GM04504 (cell line): ENCODE measurements around the gene GPC6.
A peak's percentile ranks its signal among the peaks of the same experiment; 100 is the strongest.

Source experiments
- DNase-seq: peaks from one replicate; pipeline ENCODE4 v3.0.0-alpha.2; 2012; ENCODE audit warnings: low read depth

GPC6 gene

DNA sequence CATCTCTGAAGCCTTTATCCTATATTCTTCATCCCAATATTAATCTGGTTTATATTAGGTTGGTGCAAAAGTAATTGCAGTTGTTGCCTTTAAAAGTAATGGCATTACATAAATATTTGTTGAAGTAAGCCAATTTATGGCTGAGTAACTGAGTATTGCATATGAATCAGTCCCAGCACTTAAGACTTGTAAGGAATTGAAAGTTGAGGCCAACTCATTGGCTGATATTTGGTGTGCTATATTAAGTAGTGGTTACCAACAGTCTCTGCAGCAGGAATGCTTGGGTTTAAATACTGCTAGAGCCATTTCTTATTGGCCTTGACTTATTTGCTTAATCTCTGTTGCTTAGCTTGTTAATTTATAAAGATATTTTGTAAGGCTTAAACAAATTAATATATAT is 460.7 kb downstream of the GPC6 start:
- no peak for DNase-seq

DNA sequence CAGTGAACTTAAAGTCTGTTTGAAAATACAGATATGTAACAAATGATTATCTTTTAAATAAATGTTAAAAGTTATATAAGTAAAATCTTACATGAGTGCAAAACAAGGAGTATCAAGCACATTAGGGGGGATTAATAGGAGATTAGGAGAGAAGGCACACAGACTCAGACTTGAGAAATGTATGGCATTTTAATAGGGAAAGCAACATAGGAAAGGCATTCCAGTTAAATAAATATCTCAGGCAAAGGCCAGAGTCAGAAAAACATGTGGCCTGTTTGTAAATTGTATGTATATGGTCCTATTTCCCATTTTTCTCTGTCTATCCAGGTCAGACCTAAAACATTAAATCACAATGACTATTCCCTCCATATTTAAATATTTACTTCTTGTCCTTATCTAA is 462.7 kb downstream of the GPC6 start:
- DNase-seq, result no peak

DNA sequence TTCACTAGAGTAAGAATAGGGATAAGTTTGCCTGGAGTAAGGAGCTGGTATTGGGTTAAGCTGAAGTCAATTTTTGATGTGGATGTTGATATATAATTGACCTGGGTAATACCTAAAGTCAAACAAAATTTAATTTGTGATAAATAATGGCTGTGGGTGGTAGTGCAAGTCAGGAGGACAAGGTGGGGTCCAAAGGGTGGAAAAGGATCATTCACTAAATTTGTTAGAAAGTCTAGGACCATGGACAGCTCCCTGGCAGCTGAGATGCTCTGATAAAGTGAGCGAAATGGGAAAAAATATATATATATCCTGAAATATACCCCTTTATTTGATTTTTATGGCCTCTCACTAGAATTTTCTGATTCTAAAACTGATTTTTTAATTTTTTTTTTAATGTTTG is 463.5 kb downstream of the GPC6 start:
- DNase-seq, result no peak

DNA sequence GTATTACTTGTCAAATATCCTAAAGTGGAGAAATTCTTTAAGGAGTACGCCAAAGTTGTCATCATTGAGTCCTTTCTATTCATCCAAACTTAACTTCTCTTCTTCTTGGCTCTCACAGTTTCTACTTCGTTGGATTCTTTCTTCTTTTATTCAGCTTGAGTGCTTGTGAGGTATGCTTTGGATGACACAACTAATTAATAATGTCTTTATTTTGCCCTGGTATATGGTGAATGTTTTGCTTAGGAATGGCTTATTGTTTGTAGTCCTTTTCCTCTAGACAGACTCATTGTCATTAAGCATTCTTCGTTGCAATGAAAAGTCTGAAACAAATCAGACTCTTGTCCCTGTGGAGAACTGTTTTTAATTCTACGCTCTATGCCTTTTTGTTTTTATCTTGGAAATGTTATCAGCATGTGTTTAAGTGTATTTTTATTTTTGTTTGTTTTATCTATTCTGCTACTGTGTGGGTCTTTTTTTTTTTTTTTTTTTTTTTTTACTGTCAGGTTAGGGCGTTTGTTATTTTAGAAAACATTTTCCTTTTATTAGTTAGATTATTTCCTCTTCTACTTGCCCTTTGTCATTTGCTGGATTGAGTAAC is 471.5 kb downstream of the GPC6 start:
- DNase-seq, result no peak

DNA sequence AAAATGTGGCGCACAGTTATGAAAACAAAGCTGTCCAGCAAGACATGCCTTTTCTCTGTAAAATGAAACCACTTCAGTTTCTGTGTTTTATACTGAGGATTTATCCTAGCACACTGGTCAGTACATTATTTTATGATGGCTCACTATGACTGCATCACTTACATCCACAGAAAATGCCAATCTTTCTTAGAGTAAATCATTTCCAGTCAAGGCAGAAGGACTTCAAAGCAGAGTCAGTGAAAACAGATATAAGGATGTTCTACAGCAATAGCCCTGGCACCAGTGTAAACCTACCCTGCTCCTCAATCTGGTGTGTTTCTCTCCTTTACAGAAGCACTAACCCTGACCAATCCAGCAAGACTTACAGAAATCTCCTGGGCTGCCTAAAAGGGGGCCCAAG is 473.5 kb downstream of the GPC6 start:
- DNase-seq, result no peak

DNA sequence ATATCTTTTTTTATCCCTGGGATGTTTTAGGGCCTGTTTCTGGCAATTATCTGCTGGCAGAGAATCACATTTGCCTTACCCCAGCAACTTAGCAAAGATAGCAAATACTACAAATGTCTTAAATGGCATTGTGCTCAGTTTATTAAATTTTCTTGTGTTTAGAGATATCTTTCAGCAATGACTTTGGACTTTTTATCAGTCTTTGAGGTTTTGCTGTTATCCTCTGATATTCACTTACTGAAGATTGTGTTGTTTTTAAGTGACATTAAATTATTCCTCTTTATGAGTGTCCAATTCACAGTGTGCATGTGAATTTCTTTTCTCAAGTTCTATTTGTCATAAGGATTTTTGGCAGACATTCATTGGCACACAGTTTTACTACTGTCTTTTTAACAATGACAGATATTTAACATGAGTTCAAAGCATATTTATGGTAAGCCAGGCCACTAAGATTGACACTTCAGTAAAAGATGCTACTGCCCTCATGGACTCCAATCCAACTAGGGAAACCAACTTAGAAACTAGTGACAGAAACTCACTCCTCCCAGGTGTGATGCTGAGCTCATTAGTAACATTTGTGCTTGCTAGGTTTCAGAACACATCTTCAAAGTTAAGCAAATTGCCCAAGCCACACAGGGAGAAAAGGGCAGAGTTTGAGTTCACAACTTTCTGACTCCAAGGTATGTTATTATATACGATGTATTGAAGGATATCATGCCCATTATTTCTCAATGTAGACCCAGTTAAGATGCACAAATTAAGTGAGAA is 481.9 kb downstream of the GPC6 start:
- no peak for DNase-seq

DNA sequence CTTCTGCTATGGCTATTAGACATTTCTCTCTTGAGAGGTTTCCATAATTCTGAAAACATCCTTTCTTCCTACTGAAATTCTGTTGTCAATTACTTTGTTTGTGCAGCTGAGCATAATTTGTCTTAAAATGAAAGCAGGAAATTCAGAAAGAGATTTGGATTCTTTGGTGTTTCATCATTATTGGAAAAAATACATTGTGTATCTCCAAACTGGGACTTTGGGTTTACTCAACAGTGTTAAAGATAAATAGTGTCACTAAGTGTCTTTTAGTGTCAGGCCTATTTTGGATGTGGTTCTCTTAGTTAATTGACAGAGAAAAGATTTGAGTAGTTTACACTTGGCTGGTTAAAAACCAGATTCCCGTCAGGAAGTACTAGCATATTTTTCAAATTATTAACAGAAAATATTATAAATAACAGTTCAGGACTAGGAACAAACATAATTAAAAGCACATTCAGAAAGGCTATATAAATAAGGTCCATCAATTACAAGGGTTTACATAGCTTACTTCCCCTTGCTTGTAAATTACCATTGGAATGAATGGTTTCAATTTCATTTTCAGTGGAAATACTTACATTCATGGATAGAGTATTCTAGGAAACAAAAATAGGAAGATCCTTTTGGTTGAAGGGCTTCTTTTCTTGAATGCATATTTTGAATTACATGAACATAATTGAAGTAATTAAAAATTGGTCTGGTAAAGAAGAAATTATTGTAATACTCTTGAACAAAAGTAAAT is 483.1 kb downstream of the GPC6 start:
- no peak for DNase-seq

DNA sequence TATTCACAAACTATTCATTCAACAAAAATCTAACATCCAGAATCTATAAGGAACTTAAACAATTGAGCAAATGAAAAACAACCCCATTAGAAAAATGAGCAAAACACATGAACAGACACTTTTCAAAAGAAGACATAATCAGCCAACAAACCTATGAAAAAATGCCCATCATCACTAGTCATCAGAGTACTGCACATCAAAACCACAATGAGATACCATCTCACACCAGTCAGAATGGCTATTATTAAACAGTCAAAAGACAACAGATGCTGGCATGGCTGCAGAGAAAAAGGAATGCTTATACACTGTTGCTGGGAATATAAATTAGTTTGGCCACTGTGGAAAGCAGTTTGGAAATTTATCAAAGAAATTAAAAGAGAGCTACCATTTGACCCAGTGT is 487.6 kb downstream of the GPC6 start:
- no peak for DNase-seq

DNA sequence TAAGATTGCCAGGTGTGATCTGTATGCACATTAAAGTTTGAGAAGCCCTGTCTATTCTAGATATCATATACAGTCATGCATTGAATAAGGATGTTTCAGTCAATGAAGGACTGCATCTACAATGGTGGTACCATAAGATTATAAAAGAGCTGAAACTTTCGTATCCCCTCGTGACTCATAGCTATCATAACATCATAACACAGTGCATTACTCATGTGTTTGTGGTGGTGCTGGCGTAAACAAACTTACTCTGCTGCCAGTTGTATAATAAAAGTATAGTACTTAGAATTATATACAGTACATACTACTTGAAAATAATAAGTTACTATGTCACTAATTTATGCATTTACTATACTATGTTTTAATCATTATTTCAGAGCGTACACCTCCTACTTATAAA is 489.3 kb downstream of the GPC6 start:
- DNase-seq, result no peak

DNA sequence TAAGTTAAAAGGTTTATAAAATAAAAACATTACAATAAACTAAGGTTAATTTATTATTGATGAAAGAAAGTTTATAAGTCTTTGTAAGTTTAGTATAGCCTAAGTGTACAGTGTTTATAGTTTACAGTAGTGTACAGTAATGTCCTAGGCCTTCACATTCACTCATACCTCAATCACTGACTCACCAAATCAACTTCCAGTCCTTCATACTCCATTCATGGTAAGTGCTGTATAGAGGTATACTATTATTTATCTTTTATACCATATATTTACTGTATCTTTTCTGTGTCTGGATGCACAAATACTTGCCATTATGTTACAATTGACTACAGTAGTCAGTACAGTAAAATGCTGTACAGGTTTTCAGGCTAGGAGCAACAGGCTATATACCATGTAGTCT is 490.0 kb downstream of the GPC6 start:
- DNase-seq, result no peak

DNA sequence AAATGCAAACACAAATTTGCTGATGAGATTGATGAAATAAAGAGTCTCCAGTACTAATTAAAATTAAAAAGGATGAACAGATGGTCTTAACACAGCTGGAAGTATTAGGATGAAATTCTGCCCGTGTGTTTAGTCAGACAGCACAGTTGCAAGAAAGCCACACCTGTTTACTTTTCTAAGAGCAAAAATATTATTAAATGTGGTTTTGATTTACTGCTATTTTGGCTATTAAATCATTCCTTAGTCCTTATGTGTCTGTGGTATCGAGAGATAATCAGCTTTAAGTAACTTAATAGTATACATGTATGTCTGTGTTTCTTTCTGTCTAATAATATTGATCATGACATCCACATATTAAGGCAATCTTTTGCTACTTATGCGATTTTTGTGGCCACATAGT is 494.9 kb downstream of the GPC6 start:
- DNase-seq, result no peak

DNA sequence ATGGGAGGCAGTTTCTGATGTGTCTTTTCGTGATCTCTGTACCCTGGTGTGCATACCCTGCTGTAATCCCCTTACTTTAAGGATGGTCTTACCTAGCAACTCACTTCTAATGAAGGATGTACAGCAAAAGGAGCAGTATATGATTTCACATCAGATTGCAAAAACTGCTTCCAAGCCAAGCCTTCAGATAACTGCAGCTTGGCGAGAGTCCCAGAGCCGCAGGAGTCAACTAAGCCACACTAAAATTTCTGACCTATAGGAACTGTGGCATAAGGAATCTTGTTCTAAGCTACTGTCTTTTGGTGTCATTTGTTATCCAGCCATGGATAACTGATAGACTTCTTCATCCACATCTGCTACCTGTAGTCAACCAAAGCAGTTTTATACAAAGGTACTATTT is 496.7 kb downstream of the GPC6 start:
- DNase-seq, result no peak

DNA sequence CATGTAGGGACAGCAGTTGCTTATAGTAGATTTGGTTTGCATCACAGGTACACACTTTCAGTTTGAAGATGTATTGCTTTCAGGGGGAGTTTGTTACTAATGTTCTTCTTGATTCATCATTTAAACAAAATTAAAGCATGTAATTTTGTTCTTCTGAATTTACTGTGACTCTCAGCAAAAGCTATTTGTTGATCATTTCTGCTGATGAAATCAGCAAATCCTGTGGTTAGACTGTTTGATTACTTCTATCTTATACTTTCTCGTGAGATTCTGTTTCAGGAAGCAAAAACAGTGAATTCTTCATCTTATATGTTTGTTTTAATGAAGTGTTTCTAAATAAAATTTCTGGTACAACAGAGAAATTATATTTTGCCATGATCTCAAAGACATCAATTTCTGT is 497.6 kb downstream of the GPC6 start:
- DNase-seq, result no peak

DNA sequence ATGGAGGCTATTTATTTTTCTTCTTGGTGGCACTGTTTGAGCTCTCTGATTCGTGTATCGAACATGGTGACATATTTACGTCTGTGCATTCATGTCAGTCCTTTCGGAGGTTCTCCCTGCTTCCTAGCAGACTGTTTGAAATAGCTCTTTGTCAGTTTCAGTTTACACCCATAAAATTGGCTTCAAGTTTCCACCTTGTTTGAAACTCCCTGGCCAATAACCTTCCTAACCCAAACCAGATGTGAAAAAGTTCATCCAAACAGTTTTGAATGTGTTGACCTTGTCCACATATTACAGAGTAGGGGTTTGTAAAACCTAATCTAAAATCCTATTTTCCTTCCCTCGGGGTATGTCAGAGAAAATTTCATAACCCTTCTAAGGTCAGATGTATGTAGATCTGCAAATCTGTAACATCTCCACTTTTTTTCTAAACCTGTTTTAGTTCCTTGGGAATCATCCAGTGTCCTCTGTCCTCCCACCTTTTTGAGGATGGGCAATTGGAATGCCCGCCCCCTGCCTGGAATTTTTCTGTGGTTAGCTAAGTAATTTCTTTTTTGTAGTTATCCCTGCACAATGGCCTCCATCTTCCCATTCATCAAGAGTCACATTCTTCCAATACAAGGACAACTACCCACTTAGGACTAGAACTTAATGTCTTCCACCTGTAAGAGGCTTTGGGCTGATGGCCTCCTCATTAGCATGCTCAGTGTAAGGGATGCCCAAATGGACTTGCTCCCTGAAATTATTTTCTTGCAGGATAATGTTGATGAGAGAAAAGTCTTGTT is 499.8 kb downstream of the GPC6 start:
- no peak for DNase-seq

DNA sequence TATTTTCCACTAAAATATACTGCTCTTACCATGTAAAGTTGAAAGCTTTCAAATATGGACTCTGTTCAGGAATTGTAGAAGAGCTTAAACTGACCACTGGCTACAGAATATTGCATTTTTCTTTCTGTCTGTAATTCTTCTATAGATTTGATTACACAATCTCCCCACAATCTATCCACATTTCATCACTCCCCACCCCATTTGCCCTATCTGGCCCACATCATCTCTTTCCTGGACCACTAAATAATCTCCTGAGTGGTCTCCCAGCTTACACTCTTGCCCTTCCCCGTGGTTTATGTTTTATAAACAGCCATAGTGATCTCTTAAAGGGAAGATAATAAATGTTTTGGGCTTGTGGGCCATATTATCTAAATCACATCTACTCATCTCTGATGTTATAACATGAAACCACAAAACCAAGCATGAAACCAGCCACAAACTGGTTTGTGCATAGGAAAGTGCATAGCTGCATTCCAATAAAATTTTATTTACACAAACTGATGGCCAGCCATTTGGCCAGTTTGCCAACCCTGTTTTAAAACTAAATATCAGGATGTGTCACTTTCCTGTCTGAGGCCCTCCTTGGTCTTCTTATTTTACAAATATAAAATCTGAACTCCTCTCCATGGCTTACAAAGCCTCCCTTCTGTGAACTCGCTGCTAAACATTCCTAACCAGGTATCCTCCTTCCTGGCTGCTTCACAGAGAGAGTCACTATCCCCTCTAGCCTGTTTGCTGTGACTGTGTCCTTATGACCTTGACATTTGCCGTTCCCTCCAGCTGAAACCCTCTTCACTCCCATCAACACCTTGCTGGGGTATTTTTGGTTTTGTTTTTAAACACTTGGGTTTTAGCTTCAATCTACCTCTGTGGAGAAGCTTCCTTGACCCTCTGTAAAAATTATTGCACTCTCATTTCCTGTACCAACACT is 500.9 kb downstream of the GPC6 start:
- peak; percentile 46 for DNase-seq

DNA sequence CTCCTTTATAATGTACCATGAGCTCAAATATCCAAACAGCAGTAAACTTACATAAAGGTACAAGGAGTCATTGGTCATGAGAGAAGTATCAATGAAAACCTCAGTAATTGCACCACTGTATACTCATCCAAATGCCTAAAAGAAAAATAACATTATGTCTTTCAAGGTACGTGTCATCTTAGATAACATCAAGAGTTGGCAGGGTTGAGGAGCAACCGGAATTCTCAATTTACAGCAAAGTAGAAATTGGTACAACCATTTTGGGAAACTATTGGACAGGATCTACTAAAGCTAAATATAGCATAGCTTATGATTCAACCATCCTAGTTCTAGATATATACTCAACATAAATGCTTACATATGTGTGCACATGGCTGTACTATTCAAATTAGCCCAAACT is 502.8 kb downstream of the GPC6 start:
- no peak for DNase-seq

DNA sequence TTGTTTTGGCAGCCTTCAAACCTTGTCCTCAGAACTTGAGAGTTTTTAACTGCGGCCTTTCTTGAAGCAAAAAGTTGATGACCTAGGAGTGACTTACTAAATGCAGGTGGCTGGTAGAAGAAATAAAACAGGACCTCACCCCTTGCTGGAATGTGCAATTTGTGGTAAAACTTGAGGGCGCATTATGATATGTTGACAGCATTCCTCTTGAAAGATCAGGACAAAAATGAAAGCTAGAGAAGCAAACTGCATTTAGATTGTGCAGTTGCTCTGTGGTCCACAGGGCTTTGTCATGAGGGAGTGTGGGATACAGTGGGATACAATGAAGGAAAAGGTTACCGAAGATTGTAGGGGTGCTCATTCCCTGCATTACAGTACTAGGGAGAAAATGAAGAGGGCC is 504.2 kb downstream of the GPC6 start:
- no peak for DNase-seq

DNA sequence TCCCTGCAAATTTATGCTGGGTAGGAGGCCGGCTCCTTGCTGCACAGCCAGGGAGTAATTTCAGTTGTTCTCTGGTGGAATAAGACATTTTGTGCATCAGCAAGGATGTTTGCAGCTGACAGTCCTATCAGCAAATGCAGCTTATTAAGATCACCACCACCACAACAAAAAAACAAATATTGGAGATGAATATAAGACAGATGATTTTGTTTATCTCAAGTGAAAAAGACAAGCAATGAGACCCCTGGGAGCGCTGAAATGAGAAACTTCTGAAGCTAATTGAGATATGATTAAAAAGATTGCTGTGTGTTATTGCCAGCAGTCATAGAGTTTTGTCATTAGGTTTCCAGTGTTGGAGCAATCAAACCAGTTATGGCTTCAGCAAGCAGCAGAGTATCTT is 505.6 kb downstream of the GPC6 start:
- no peak for DNase-seq

DNA sequence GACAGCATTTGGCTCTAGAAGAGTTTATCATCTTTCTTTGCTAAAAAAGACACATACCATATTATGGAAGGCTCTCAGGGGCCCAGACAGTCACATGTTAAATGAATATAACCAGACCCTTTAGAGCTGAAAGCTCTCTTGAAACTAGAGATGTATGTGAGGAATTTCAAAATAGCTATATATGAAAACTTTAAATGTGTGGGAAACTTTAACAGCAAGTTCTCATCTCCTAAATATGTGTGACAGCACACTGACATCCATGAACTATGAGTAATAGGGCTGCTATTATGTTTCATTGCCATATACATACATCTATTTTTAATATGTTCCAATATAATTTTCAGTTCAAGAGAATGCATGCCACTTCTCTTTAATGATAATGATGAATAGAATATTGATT is 509.5 kb downstream of the GPC6 start:
- no peak for DNase-seq

DNA sequence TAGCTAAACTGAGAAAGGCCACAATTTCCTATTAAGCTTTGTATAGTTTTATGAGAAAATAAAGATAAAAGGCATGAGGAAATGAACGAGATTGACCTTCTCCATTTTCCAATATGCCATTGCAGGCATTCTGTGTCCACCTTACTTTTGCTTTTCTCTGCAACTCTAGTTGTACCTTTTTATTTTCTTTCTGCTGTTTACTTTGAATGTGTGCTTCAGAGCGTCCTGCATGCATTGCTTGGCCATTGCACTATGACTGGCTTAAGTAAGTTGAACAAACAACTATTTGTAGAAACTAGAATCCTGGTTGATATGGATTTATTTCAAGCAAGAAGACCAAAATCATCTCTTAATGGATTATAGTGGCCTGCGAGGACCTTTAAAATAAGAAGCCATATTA is 510.3 kb downstream of the GPC6 start:
- DNase-seq, result no peak

DNA sequence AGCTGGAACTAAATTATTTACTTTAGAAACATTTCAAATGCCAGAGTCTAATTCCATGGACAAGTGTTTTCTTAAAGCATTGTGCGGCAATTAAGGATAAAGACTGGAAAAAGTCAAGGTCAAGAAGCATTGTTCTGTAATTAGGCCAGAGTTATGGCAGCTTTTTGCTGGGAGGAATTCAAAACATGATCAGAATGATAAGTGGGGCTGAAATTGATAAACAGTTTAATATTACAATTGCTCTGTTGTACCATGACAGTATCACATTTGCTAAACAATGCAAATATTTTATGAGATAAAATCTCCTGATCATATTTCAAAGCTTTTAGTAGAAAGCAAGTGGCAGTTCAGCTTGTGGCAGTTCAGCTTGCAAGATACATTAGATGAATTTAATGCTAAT is 513.7 kb downstream of the GPC6 start:
- DNase-seq, result no peak

DNA sequence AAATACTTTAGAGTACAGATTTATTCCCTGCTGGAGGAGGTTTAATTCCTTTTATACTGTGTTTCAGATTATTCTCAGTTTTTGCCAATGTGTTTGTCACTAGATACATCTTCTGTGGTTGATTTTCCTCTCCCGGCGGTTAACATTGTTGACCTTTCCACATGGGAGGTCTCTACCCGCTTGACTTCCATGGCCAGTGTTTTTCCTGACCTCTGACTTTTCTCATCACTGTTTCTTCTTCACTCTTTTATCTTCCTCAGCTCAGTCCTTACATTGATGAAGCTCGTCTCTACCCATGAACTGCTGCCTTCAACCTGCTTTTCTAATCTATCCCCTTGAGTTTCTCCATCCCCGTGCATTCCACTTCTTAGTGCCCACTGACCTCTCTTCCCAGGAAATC is 517.4 kb downstream of the GPC6 start:
- DNase-seq, result no peak
